Peyer's patch (tissue), 4 donors: Measurements from ENCODE around the gene ZNF428.

Experiments
- CTCF ChIP-seq, 6 experiments: fragments of 450-650 bp in 4 of 6; fragments of 200-600 bp in 2 of 6; sonication (generic) in 1 of 6; IDR thresholded peaks; one replicate each; pipeline ENCODE4 v1.5.1; 2017 to 2019; ENCODE audit warnings: antibody characterized with exemption in 6 of 6, mild to moderate bottlenecking in 3 of 6, moderate library complexity in 1 of 6
- POLR2A ChIP-seq, 2 donors: fragments of 450-650 bp; IDR thresholded peaks; one replicate each; pipeline ENCODE4 v1.5.1; 2017; ENCODE audit warnings: antibody characterized with exemption in 2 of 2, mild to moderate bottlenecking in 2 of 2, moderate library complexity in 2 of 2

- no peak for TF ChIP-seq CTCF (IDR thresholded peaks at IDR 0.05)
- no peak for TF ChIP-seq POLR2A (IDR thresholded peaks at IDR 0.05)
Observed at GRCh38 chr19:43591904-43592772, 27.3 kb downstream of the ZNF428 start.
